Right lobe of liver (tissue), 6 donors: ENCODE results near the gene PCDHGB2. TPM values are rescaled to one million over a fixed set of nuclear protein-coding genes. Genes with fewer than 3 reads are reported as not detected.
A peak's percentile ranks its signal among the peaks of the same experiment; 100 is the strongest.

Experiments used
- ATAC-seq, 4 donors: fragments of 200-7000 bp; cut with Tn5 transposase; one replicate each; pipeline ENCODE4 v1.9.1; 2020; ENCODE audit warnings: mild to moderate bottlenecking in 4 of 4, moderate library complexity in 4 of 4
- DNase-seq, 3 donors: peaks; one replicate each; pipeline ENCODE4 v3.0.0-alpha.2; 2020
- H3K27ac ChIP-seq, 3 donors: fragments of 200-600 bp; one replicate each; pipeline ENCODE4 v1.8.0; 2022
- H3K27me3 ChIP-seq, 2 donors: fragments of 200-600 bp; one replicate each; pipeline ENCODE4 v1.8.0; 2022
- H3K36me3 ChIP-seq, 4 donors: fragments of 200-600 bp; sonication (generic) in 1 of 4; one replicate each; pipeline versions ENCODE4 v1.5.1 to v1.8.0; 2017 to 2022; ENCODE audit warnings: control low read depth in 1 of 4
- H3K4me1 ChIP-seq, 4 donors: fragments of 200-600 bp; sonication (generic) in 1 of 4; one replicate each; pipeline versions ENCODE4 v1.5.1 to v1.8.0; 2017 to 2022; ENCODE audit warnings: control low read depth in 1 of 4
- H3K4me3 ChIP-seq, 3 donors: fragments of 200-600 bp; one replicate each; pipeline ENCODE4 v1.8.0; 2022
- H3K9me3 ChIP-seq, 4 donors: fragments of 200-600 bp; sonication (generic) in 1 of 4; one replicate each; pipeline versions ENCODE4 v1.5.1 to v1.8.0; 2017 to 2022; ENCODE audit warnings: control low read depth in 1 of 4
- CTCF ChIP-seq, 4 donors: fragments of 200-600 bp in 3 of 4; fragments of 450-650 bp in 1 of 4; IDR thresholded peaks; one replicate each; pipeline versions ENCODE4 v1.5.1 to v1.8.0; 2016 to 2022; ENCODE audit warnings: antibody characterized with exemption in 4 of 4, mild to moderate bottlenecking in 2 of 4
- POLR2A ChIP-seq: fragments of 450-650 bp; IDR thresholded peaks from one replicate; pipeline ENCODE4 v1.6.1; 2017; ENCODE audit warnings: antibody characterized with exemption, mild to moderate bottlenecking
- WGBS: methylation state at CpG from one replicate; pipeline ENCODE4 v1.1.6; 2018; ENCODE audit warnings: low coverage, low lambda C conversion rate; ENCODE audit not compliant: insufficient coverage; ENCODE audit errors: missing lambda C conversion rate; 5-methylcytosine and 5-hydroxymethylcytosine counted together
- intact Hi-C, 2 donors: fragments of 100-400 bp; cut with DNase I; formaldehyde crosslinking; loops; one replicate each; pipeline versions ENCODE4 v1.11.2 to v1.14.1; 2022
- total RNA-seq, 6 experiments: library from RNA; depleted of rRNA in 2 of 6; stranded (reverse); fragments of >200 nt in 2 of 6; fragmentation: NEBNext Ultra II Directional in 3 of 6; extraction: Animal tissue kit (Norgen Biotek cat#: 25700) in 3 of 6; gene quantifications; one replicate each; pipeline versions ENCODE4 v1.1.0 to v1.2.4, GENCODE V29; 2016 to 2023
- donor health status: DM: no; HTN: yes; CAD: no.
- donor health status: DM: no; HTN: no; CAD: no.
- donor health status: DM: no; HTN: no; CAD: no.
- donor health status: DM: no; HTN: yes; CAD: no.
- donor health status: DM: no; HTN: yes; CAD: no.

Gene PCDHGB2
- total RNA-seq, 6 experiments from 2014 or later = 0.51 to 2.8 (median 1.4) TPM

- 20% methylated on average over 17 of the region's 46 CpGs for WGBS
- no peak for ATAC-seq
- intact Hi-C loops = no loop called here
Measured at GRCh38 chr5:141366016-141366896, 6.5 kb downstream of the PCDHGB2 start.

GRCh38 chr5:141369994-141370848 lies 10.4 kb downstream of the PCDHGB2 start, which contains the start of gene PCDHGB3:
Gene PCDHGB3 (plus strand): TSS chr5:141370242. CDS start chr5:141370395, 153 bp downstream.
- peak; percentile 75 to 86 (median 80) for ATAC-seq
- DNase-seq = no peak
- intact Hi-C loops = no loop called here
- Histone ChIP-seq H3K4me1 (no peaks in the 10 kb centered on the region), H3K27me3 (no peaks in the 10 kb centered on the region), H3K36me3 (no peaks in the 10 kb centered on the region), H3K27ac (no peak within 1 kb of the TSS), H3K9me3 (peaks cover 0 to 13% (median 4%) of the 10 kb centered on the region in 4 donors), H3K4me3 (peak within 1 kb of the TSS in 2 of 3 donors; percentile 7 to 30)
- WGBS = 17% methylated on average over 30 of the region's 32 CpGs
- TF ChIP-seq POLR2A (no peak), CTCF (IDR thresholded peaks at IDR 0.05) (peak in 3 of 4 donors; percentile 8 to 24 (median 17))

More at GRCh38 chr5:141366016-141366896, 6.5 kb downstream of the PCDHGB2 start:
- no peaks in the 10 kb centered on the region for H3K36me3 ChIP-seq
- H3K9me3 ChIP-seq = peaks cover 0 to 13% (median 1%) of the 10 kb centered on the region in 4 donors
- no peak for DNase-seq
- H3K27ac ChIP-seq = no peak overlapping the region
- TF ChIP-seq CTCF (IDR thresholded peaks at IDR 0.05) (no peak), POLR2A (no peak)
- no peak overlapping the region for H3K4me3 ChIP-seq
- no peaks in the 10 kb centered on the region for H3K27me3 ChIP-seq
- no peaks in the 10 kb centered on the region for H3K4me1 ChIP-seq

GRCh38 chr5:141371572-141372475 lies 12.0 kb downstream of the PCDHGB2 start:
- ATAC-seq (no peak), DNase-seq (no peak)
- Histone ChIP-seq H3K4me1 (no peaks in the 10 kb centered on the region), H3K36me3 (no peaks in the 10 kb centered on the region), H3K27me3 (no peaks in the 10 kb centered on the region), H3K4me3 (no peak overlapping the region), H3K9me3 (peaks cover 0 to 10% (median 6%) of the 10 kb centered on the region in 4 donors), H3K27ac (no peak overlapping the region)
- intact Hi-C loops = no loop called here
- no peak for TF ChIP-seq CTCF (IDR thresholded peaks at IDR 0.05)
- WGBS = 34% methylated on average over 16 of the region's 69 CpGs
